Measurements from ENCODE around the gene ACOT12. TPM values are rescaled to one million over a fixed set of nuclear protein-coding genes. Genes with fewer than 3 reads are reported as not detected.

The ACOT12 gene
- total RNA-seq, 6 experiments from 2014 or later: 50.5 to 115 (median 67.5) TPM

GRCh38 chr5:81383867-81384266 lies 10.1 kb downstream of the ACOT12 start:
- no CpG with 5 or more reads among the region's 2 CpGs for WGBS (ENCODE audit: insufficient coverage, low coverage, low lambda C conversion rate, missing lambda C conversion rate)
- intact Hi-C loops (cut with DNase I): no loop called here
- Histone ChIP-seq H3K27ac (no peak overlapping the region), H3K9me3 (no peaks in the 10 kb centered on the region), H3K27me3 (no peaks in the 10 kb centered on the region), H3K4me1 (no peaks in the 10 kb centered on the region), H3K36me3 (peaks cover 0 to 27% (median 6%) of the 10 kb centered on the region in 4 donors), H3K4me3 (no peak overlapping the region)
- TF ChIP-seq CTCF (IDR thresholded peaks at IDR 0.05): no peak
- no peak for TF ChIP-seq POLR2A (IDR thresholded peaks at IDR 0.05)
- no peak for ATAC-seq
- no peak for DNase-seq

GRCh38 chr5:81371354-81371876 lies 22.5 kb downstream of the ACOT12 start:
- WGBS (ENCODE audit: insufficient coverage, low coverage, low lambda C conversion rate, missing lambda C conversion rate): 100% methylated on average over 2 of the region's 2 CpGs
- intact Hi-C loops (cut with DNase I): no loop called here
- Histone ChIP-seq H3K4me3 (no peak overlapping the region), H3K4me1 (peaks cover 0 to 38% (median 9%) of the 10 kb centered on the region in 4 donors), H3K9me3 (no peaks in the 10 kb centered on the region), H3K27me3 (no peaks in the 10 kb centered on the region), H3K27ac (peak overlapping the region in 2 of 3 donors; percentile 52 to 58), H3K36me3 (peaks cover 0 to 3% (median 1%) of the 10 kb centered on the region in 4 donors)
- TF ChIP-seq POLR2A (IDR thresholded peaks at IDR 0.05) (no peak), CTCF (IDR thresholded peaks at IDR 0.05) (no peak)
- ATAC-seq (peak; percentile 81 to 88 (median 88)), DNase-seq (no peak)

DNA sequence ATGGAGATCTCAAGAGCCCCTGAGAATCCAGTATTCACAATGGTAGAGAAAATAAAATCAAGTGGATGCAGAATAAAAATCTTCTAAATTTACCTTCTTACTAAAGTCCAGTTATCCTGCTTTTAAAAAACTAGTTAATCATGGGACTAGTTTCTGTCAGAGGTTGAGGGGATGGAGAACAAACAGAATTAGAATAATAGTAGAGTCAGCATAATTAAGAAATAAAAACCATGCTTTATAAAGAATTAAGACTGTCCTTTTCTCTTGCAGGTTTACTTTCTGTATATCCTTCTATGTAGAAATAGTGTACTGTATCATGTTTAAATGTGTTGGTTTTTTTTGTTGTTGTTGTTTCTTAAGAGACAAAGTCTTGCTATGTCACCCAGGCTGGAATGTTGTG lies 23.0 kb downstream of the ACOT12 start:
- Histone ChIP-seq H3K36me3 (peaks cover 0 to 3% (median 1%) of the 10 kb centered on the region in 4 donors), H3K27ac (peak overlapping the region in 2 of 3 donors; percentile 52 to 58), H3K4me3 (no peak overlapping the region), H3K4me1 (peaks cover 0 to 35% (median 9%) of the 10 kb centered on the region in 4 donors), H3K27me3 (no peaks in the 10 kb centered on the region), H3K9me3 (no peaks in the 10 kb centered on the region)
- TF ChIP-seq CTCF (IDR thresholded peaks at IDR 0.05) (no peak), POLR2A (IDR thresholded peaks at IDR 0.05) (no peak)
- no peak for DNase-seq
- ATAC-seq: no peak
- intact Hi-C loops (cut with DNase I): no loop called here

- H3K27ac ChIP-seq: peak overlapping the region in 2 of 3 donors; percentile 84 to 91
- 86% methylated on average over 5 of the region's 5 CpGs for WGBS (ENCODE audit: insufficient coverage, low coverage, low lambda C conversion rate, missing lambda C conversion rate)
- intact Hi-C loops (cut with DNase I): no loop called here
- no peak for ATAC-seq
- H3K27me3 ChIP-seq: no peaks in the 10 kb centered on the region
- TF ChIP-seq CTCF (IDR thresholded peaks at IDR 0.05) (no peak), POLR2A (IDR thresholded peaks at IDR 0.05) (no peak)
- H3K9me3 ChIP-seq: no peaks in the 10 kb centered on the region
- no peak for DNase-seq
- peaks cover 0 to 70% (median 21%) of the 10 kb centered on the region in 4 donors for H3K4me1 ChIP-seq
- H3K36me3 ChIP-seq: peaks cover 0 to 2% (median 0%) of the 10 kb centered on the region in 4 donors
- no peak overlapping the region for H3K4me3 ChIP-seq
Measured at GRCh38 chr5:81365541-81365940, 28.4 kb downstream of the ACOT12 start.

Data from right lobe of liver (tissue), 6 donors.